Mesenteric fat pad (tissue), 1 donor: ENCODE data around the gene ARHGEF12. TPM values are rescaled to one million over a fixed set of nuclear protein-coding genes. Genes with fewer than 3 reads are reported as not detected.

Experiments
- DNase-seq: peaks from one replicate; pipeline ENCODE4 v3.0.0-alpha.2; 2020; ENCODE audit warnings: low spot score
- long read RNA-seq: library from polyadenylated mRNA; unstranded; transcript quantifications from one replicate; pipeline ENCODE4 v2.0.0, GENCODE V29; 2020
- total RNA-seq: library from RNA; stranded (reverse); fragmentation: NEBNext Ultra II Directional; extraction: Animal tissue kit (Norgen Biotek cat#: 25700); gene quantifications from one replicate; pipeline ENCODE4 v1.2.1, GENCODE V29; 2021
- donor health status: DM: yes; HTN: yes; CAD: no.

The ARHGEF12 gene, protein sequence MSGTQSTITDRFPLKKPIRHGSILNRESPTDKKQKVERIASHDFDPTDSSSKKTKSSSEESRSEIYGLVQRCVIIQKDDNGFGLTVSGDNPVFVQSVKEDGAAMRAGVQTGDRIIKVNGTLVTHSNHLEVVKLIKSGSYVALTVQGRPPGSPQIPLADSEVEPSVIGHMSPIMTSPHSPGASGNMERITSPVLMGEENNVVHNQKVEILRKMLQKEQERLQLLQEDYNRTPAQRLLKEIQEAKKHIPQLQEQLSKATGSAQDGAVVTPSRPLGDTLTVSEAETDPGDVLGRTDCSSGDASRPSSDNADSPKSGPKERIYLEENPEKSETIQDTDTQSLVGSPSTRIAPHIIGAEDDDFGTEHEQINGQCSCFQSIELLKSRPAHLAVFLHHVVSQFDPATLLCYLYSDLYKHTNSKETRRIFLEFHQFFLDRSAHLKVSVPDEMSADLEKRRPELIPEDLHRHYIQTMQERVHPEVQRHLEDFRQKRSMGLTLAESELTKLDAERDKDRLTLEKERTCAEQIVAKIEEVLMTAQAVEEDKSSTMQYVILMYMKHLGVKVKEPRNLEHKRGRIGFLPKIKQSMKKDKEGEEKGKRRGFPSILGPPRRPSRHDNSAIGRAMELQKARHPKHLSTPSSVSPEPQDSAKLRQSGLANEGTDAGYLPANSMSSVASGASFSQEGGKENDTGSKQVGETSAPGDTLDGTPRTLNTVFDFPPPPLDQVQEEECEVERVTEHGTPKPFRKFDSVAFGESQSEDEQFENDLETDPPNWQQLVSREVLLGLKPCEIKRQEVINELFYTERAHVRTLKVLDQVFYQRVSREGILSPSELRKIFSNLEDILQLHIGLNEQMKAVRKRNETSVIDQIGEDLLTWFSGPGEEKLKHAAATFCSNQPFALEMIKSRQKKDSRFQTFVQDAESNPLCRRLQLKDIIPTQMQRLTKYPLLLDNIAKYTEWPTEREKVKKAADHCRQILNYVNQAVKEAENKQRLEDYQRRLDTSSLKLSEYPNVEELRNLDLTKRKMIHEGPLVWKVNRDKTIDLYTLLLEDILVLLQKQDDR (N-terminal part only)
- 75.5 TPM for total RNA-seq
- long read RNA-seq, partial matches to known transcripts: 3 of 11 reads
- long read RNA-seq, other reads (novel, unspliced or antisense): 8 of 11 reads

DNA sequence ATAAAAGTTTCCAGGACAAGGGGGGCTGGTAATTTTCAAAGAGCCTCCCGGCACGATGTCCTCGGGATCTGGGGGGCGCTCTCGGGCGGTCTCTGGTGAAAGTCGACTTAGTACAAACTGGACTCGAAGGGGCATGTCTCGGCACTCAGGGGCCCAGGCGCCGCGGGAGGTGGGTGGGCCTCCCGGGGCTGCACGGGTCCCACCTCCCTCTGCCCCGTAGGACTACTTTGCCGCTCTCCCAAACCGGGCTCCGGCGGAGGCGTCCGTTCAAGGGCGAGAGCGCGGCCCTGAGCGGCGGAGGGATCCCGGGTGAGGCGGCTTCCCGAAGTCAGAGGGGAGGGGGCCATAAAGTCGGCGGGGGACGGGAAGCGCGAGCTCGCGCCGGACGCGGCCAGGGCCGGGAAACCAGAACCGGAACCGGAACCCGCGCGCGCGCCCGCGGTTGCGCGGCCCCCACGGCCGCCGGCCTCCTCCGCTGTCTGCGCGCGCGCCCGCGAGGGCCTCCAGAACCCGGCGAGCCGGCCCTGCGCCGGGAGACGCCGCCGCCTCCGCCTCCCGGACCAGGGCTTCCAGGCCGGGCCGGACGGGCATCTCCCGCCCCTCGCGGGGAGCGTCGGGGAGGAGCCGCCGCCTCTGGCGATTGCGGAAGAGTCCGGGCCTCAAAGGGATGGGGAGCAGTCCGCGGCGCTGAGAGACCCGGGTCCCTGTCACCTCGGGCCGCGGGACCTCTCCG, at the start of gene ARHGEF12:
Gene ARHGEF12, plus strand, starts transcription at position 506 of the 733 bp plus-strand sequence. CDS start 831 bp downstream, outside the sequence.
- DNase-seq: peak; percentile 98

DNA sequence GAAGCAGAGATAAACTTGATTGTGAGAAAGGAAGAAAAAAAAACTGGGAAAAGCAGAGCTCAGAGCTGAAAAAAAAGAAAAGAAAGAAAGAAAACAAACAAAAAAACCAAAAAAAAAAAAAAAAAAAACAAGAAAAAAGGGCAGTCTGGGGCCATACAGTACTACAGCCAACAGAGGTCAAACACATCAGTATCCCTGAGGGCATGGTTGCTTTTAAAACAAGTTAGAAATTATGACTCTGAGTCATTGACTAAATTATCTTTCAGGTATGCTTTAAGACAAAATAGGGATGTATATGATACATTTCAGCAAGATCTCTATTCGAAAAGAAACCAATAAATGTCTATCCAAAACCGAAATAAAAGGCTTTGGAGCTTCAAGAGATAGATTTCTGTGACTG, 48.2 kb upstream of the ARHGEF12 start:
- DNase-seq: no peak

DNA sequence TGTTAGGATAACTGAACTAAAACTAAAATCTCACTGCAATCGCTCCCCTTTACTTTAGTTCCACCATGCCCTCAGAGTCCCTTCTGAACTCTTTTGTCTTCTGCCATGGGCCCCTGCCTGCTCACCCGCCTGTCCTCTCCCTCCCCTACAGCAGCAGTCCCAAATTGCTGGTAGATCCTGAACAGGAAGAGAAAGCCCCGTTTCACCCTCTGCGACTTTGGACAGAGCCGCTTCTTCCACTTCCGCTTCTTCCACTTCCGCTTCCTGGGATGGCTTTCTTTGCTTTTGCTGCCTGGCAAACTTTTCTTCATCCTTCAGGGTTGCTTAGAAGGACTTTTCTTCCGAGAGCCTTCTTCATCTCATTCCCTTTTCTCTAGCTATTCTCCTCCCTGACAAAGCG, 46.8 kb upstream of the ARHGEF12 start:
- no peak for DNase-seq

DNA sequence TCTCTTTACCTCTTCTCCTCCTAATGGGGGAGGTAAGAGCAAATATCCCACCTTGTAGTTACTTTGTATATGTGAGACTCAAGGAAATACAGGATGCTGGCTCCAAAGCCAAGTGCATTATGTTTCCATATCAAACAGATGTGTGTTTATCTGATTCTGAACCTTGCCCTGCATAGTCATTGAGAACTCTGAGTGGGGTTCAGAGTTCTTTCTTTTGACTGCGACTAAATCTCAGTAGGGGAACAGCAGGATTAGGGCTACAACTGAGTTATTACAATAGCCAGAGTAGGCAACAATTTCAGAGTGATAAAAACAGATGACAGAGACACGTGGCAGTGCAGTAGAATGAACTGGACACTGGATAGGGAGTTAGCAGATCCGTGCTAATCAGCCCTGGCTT, 45.3 kb upstream of the ARHGEF12 start:
- no peak for DNase-seq

DNA sequence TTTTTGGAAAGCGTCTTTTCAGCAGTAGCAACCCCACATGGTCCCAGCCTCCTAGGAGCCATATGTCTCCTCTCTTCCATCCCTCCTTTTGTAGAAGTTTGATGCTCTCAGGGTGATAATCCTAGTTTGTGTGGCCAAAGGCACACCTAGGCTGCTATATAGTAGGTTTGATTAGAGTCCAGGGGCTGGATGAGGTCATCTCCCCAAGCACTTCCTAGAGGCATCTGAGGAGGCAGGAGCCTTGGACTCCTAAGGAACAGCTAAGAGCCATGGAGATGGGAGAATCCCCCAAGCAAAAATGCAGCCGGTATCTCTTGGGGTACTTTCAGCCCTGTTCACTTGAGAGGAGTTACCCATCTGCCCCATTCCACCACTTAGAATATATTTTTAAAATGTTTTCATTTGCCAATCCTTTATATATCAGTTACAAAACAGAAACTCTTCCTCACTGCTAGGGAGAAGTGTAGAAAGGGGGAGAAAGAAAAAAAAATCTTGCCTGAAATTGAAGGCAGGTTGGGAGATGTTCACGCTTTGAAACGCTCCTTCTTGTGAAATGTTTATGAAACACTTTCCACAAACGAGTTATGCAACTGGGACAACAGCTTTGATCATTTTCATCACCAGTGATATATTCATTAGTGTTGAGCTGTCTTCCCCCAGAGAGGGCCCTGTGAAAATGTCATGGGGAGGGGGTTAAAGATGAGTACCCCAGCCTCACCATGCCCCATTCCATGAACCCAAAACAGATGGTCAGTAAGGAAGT, 43.0 kb upstream of the ARHGEF12 start:
- DNase-seq: no peak

DNA sequence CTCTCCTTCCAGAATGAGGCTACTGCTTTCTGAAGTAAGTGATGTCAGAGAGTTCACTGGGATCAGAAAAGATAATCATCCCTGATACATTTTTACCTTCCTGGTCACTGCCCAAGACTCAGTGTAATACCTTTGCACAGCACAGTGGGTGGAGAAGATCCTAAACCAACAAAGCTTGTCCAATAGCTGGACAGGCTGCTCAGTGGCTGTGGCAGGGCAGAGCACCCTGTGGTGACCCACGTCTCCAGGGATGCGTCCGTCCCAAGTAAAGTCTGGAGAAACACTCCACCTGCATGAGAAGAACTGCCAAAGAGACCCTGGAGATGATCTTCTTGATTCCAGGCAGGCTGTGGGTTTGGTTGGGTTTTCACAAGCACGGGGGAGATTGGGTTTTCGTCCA, 42.1 kb upstream of the ARHGEF12 start:
- DNase-seq: no peak

DNA sequence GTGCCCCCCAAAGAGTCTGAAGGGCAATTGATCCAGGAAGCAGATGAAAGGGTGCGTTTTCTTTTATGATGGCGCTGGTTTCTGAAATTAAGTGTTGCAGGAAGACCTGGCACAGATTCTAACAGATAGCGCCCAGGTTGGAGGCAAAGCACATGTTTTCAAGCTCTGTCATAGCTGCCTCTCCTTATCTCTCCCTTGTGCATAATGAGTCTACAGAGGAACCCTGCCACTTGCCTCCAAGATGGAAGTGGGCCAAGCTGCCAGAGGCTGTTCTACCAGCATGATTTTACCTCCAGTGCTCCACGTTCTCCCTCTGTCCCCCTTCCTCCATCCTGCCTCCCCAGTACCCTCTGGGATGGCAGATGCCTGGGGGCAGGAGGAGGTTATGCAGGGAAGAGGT, 41.1 kb upstream of the ARHGEF12 start:
- DNase-seq: no peak

DNA sequence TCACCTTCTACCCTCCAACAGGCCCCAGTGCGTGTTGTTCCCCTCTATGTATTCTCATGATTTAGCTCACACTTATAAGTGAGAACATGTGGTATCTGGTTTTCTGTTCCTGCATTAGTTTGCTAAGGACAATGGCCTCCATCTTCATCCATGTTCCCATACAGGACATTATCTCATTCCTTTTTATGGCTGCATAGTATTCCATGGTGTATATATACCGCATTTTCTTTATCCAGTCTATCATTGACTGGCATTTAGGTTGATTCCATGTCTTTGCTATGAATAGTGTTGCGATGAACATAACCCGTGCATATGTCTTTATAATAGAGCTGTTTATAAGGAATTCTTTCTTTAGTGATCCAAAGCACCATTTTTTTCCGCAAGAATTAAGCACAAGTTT, 39.7 kb upstream of the ARHGEF12 start:
- no peak for DNase-seq

DNA sequence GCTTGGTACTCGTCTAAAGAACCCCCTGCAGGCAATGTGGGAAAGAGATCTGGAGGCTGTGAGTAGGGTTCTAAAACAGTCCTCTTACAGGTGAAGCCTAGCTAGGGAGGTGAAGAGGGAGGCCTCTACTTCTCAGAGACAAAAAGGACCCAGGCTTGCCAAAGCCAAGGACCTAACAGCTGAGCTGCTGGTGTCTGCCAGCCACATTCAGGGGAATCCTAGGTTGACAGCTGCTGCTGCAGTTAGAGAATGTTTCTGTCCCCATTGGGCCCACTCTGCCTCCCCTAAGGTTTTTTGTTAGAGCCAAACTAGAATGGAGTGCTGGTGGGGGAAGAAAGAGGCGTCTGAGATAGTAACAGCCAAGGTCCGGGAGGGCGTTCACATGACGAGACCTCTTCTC, 37.8 kb upstream of the ARHGEF12 start:
- no peak for DNase-seq

DNA sequence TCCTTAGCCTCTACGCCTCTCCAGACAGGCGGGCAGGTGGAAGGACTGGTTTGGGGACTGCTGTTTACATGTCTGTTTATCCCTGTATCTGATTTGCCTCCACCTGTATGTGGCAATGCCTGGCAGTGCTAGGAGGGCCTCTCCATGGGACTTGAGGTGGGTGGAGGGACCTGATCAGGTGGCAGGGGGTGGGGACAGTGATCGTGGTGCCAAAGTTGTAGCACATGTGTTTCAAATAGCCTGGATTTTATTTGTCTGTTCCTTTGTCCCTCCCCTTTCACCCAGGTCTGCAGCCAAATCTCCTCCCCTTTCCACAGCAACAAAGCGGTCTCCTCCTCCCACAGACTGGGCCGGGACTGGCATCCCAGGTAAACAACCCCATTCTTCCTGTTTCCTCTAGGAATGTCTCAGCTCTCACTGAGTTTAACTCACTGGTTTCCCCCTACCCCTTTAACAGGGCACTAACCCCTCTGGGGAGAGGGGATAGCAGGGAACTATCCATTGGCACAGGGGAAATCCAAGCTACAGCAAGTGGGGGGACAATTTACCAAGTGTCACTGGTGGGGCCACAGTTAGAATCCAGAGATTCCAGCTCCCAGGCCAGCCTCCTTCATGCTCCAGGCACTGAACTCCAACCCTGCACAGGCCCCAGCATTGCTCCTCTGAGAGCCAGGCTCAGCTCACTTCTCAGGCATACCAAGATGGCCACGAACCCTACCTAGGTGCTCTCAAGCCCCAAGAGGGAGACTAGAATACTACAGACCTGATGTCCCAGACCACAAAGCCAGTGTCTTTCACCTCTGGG, 34.0 kb upstream of the ARHGEF12 start:
- DNase-seq: no peak

DNA sequence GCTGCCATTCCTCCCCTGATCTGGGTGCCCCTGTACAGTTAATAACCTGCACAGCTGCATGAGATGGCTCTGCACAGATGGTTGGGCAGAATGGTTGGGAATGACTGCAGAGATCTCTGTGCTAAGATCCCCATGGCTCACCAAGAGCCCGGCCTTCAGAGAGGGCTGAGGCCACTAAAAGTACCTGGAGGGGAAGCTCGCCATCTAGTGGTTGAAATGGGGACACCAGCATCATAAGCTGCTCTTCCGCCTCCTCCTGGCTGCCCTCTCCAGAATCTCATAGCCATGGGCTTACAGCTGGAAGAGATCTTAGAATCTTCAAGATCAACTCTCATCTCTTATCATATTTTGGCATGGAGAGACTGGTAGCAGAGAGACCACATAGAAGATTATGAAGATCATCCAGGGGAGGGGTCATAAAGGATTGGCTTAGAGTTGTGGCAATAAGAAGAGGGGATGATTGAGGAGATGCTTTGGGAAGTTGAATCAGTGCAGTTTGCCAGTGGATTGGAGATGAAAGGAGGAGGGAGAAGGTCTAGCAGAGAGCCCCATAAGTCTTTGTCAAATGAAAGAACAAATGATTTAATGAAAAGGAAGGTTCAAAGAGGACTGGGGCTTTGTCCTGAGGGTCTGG, 33.1 kb upstream of the ARHGEF12 start:
- DNase-seq: no peak

DNA sequence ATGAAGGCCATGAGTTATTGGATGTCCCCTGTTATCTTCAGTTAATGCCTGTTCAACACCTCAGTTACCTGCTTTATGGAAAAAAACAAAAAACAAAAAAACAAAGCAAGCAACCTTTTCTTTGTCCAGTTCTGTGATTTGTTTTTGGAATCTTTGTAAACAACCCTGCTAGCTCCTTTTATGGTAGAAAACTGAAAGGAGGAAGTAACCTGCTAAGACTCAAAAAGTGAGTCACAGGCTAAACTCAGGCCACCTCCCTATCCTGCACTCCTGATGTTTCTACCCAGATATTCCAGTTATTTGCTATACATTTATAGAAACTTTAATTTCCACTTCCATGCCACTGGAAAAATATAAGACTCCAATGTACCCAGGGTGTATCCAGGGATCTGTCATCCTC, 31.7 kb upstream of the ARHGEF12 start:
- no peak for DNase-seq

DNA sequence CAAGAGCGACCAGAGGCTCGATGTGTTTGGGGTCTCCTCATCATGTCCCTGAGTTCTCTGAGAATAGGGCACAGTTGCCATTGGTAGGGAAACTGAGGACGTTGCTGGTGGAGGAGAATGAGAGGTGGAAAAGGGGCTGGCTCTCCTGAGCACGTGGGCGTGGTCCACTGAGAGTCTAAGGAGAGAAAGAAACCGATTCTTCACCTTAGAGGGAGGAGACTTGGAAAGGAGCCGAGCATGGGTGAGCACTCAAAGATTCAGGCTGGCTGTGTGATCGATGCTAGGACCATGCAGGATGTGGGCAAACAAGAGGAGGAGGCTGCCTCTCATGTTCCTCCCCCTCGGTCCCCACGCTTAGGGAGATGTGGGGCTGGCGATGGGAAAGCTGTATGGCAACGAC, 30.9 kb upstream of the ARHGEF12 start:
- DNase-seq: no peak

DNA sequence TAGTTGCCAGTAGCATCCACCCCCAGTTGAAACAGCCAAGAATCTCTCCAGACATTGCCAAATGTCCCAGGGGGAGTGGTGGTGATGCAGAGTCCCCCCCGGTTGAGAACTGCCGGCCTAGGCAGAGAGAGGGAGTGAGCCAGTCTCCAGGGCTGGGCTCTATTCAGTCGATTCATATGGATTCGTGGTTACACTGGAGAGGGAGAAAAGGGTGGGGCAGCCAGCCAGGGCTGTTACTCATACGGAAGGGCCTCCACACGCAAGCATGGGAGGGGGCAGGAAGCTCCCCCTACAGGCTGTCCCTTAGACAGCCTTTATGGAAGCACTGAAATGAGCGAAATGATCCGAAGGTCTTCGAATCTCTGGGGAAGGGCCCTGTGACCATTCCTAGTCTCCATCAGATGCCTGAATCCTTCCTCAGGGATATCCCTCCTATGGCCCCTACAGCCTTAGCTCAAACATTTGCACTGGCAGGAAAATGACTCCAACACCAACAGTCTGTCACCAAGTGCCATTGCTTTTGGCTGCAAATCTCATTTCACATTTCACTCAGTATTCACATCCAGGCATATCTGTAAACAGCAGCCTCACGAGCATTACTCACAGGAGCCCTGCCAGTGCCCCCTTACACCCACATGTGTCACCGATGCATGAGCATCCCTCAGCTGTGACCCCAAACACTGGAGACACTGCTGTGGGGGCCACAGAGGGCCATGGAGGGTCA, 29.5 kb upstream of the ARHGEF12 start:
- DNase-seq: no peak

DNA sequence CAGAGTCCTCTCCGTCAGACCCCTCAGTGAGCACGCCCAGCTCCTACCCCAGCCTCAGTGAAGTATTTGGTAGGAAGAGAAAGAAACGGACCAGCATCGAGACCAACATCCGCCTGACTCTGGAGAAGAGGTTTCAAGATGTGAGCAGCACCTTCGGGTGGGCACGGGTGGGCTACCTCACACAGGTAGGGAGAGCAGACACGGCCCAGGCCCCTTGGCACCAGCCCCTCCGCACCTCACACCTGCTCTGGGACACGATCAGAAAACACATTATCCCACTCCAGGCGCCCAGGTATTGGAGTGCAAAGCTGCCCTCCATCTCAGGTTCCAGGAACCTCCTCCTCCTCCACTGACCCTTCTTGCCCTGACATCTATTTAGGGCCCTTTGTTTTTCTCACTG, 28.7 kb upstream of the ARHGEF12 start:
- DNase-seq: no peak

DNA sequence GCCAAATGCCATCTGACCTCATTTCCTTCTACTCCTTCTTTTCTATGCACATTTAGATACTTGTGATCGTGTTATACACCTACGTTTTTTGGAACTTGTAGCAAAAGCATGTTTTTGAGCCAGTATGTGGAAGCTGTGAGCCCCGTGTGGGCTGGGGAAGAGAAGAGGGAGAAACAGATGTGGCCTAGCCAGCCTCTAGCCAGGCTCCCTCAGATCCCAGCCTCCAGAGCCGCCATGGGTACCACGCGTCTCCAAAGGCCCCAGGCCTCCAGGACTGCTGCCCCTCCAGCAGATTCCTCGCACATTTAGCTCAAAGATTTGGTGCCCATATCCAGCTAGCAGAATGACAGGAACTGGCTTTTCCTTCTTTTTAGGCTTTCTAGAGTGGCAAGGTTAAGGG, 28.1 kb upstream of the ARHGEF12 start:
- DNase-seq: no peak

DNA sequence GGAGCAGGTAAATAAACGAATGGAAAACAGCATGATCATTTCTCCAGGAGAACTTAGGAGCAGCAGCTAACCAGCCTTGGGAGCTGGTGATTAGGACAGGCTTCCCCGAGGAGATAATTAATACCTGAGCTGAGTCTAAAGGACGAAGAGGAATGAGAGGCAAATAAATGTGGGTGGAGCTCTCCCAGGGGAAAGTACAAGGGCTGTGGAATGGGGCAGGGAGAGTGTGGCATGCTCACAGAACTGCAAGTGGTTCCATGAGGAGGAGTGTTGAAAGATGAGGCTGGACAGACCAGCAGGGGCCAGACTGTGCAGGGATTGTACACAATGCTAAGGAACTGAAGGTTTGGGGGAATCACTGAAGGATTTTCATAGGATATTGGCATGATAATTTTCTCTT, 25.3 kb upstream of the ARHGEF12 start:
- DNase-seq: no peak

DNA sequence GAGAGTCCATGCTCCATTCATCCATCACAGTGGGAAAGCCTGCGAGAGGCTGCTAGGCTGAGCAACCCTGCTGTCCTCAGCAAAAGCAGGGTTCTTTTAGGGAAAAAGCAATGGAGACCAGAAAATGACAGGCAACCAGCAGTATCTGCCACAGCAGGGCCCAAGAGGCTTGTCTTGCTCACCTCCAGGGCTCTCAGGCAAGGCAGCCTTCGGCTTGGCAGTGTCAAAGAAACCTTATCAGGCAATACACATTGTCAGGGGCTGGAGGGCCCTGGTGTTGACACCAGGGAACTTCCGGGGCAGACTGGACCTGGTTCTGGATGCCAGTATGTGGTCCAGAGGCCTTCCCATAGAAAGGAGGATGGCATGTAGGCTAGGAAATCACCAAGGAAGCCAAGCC, 21.4 kb upstream of the ARHGEF12 start:
- DNase-seq: no peak
